ENCODE measurements around the gene ESD.

ESD gene, protein sequence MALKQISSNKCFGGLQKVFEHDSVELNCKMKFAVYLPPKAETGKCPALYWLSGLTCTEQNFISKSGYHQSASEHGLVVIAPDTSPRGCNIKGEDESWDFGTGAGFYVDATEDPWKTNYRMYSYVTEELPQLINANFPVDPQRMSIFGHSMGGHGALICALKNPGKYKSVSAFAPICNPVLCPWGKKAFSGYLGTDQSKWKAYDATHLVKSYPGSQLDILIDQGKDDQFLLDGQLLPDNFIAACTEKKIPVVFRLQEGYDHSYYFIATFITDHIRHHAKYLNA

DNA sequence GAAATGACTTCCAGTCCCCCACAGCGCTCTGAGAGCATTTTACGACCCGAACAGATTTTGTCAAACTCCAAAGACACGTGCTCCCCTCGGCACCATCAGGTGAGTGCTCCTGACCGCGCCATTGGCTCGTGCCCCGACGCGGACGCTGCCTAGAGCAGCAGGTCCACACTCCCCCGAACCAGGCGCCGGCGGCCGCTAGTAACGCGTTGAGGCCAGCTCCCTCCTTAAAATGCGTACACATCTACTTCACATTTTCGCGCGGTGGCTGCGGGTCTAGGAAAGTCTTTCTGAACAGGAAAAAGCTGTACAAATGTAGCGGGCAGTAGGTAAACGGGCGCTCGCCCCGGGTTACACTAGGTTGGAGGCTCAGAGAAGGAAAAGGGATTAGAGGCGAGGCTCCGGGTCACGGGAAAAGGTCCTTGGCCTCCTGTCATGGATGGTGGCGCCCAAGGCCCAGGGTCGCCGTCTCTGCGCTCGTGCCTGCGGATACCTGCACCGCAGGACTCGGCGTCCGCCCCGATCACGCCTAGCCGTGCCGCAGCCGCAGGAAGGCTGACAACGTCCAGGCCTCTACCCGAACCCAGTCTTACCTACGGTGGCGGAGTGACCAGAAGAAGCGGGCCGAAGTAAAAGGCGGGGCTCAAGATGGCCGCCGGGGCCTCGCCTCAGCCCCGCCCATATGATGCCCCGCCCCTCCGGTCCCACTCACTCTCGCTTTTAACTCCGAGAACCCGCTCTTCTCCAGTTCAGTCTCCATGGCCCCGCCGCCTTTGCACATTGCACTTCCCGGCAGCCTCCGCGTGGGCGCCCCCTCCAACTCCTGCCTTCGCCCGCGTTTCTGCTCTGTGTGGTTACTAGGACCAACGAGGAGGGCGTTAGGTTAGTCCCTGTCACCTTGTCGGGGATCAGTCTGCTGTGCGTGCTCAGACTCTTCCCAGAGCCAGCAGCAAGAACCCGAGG is at the start of gene ESD:
Gene ESD (minus strand): TSS at position 647 of the 960 bp plus-strand sequence. CDS start 5,748 bp downstream, outside the sequence.
- DNase-seq, result peak; percentile 84

DNA sequence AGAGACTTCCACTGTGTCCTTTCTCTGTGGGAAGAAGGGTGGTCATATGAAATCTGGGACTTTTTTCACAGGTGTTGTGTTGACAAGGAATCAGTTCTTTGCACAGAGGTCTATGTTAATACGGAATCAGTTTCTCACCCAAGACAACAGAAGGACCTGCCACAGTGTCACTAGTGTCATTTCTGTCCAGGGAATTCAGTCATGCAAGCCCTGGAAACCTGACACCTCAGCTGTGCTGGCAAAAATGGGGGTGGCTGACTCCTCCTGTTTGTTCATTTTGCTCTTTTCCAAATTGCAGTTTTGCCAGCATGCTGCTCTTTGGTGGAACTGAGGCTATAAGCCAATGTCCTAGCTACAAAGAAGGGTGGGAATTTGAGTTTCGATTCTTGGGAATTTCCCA is 49.8 kb upstream of the ESD start:
- DNase-seq, result no peak

DNA sequence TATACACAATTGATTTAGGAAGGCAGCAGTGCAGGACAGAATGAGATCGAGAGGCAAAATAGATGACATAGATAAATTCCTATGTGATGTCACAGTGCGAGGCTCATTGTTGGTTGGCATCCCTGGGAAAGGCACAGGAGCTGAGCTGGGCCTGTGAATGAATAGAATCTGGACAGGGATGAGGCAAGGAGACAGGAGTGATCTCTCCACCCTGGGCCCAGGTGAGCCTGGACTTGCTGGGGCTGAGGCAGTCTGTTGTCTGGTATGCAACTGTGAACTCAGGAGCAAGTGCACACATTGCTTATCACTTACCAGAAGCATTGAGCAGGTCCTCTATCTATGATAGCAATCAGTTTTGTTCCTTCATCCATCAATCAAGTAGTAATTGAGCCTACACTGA is 48.2 kb upstream of the ESD start:
- DNase-seq, result no peak

DNA sequence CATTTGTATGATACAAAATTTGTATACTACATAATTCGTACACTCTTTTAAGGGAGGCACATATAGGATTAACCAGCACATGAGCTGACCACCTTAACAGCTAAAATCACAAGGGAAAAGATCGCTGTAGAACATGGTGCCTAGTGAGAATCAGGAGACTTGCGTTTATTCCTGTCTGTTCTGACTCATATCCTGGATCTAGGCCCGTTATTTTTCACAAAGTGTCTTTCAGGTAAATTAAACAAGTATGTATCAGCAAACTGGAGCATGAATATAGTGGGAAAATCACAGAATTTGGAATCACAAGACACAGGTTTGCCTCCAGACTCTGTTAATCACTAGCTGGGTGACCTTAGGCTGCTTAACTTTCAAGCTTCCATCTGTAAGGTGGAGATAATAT is 47.5 kb upstream of the ESD start:
- DNase-seq, result no peak

DNA sequence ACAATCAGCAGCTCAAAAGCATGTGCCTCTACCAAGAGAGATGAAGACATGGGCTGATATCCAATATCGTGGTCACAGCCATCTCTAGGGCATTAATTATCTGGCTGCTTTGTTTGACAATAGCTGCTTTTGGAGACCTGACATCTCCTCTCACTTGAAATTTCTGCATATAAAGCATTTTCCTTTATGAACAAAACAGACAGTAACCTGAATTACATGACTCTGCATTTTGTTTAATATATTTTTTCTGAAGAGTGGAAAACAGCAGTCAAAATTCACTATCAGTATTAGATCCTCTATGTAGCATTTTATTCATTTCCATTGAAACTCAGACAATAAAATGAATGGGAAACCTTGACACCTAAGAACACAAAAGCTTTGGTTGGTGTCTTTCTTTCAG is 42.4 kb upstream of the ESD start:
- no peak for DNase-seq

DNA sequence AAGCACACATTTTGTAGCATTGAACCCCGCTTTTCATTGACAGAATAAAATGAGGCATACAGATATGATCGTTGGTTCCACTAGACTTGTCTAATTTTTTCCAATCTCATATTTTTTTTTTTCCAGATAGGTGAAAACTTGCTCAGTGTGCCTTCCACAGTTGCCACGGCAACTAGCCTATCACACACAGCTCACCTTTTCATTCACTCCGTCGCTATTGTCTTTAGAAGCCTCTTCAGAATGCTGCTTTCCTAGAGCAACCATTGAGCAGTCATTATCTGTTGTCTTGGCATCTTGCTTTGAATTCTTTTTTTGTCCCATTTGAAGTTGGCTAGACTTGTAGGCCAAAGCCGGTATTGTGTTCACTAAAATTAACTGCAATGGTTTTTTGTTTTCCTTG is 37.7 kb upstream of the ESD start:
- no peak for DNase-seq

DNA sequence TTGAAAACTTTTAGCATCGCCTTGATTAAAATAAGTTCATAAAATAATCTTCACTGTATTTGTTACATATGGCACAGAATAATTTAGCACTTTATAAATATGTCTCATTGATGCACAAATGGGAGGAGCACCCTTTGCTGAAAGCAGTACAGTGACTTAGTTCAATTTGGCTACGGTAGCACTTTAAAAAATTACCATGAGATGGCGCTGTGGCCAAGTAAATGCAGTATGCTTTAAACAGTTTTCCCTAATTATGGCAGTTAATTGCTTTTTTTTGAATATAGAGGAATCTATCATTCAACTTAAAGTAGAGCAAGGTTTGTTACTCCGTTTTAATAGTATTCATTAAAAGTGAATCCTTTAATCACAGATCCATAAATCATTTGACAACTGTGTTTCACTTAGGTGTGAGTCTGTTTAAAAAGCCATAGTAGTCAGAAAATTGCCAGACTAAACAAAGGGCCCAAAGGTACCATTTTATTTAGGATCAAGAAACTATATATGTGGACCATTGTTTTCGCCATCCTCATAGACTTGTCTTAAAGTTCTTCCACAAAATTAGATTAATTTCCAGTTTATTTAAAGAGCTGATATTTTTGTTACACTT is 34.7 kb upstream of the ESD start:
- DNase-seq, result peak; percentile 47

DNA sequence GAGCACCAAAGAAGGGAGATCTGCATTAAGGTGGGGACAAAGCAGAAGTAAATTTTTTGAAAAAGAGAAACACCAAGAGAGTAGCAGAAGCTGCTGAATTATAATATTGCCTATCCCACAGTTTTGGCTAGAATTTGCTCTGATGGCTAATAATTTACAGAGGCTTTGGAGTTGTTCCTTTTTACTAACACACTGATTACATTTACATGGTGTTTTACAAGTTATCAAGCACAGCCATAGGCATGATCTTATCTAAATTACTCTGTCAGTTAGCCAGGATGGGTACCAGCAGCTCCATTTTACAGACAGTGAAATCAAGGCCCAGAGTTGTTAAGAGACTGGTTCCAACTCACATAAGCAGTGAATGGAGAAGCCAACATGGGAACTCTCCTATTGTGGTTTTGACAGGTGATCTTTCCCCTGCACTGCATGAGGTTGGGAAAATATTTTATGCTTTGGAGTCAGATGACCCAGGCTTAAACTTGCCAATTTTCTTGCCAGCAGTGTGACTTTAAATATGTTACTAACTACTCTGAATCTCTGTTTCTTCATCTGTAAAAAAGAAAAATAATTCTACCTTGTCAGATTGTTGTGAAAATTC is 33.5 kb upstream of the ESD start:
- DNase-seq, result no peak

DNA sequence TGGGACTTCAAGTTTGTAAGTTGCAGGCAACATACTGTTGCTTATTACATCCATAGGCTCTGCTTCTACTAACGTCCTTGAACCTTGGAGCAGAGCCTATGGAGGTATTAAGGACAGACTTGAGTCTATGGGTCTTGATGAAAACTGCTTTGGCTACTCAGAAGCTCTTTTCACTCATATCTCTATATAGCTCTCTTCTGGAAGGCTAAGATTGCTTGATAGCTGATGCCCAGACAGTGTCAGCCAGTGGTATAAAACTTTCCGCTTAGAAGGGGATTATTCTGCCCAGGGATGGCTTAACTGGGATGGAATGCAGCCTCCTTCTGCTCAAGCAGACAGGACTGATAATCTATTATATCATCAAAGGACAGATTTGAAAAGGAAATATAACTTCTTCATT is 25.6 kb upstream of the ESD start:
- DNase-seq, result no peak

DNA sequence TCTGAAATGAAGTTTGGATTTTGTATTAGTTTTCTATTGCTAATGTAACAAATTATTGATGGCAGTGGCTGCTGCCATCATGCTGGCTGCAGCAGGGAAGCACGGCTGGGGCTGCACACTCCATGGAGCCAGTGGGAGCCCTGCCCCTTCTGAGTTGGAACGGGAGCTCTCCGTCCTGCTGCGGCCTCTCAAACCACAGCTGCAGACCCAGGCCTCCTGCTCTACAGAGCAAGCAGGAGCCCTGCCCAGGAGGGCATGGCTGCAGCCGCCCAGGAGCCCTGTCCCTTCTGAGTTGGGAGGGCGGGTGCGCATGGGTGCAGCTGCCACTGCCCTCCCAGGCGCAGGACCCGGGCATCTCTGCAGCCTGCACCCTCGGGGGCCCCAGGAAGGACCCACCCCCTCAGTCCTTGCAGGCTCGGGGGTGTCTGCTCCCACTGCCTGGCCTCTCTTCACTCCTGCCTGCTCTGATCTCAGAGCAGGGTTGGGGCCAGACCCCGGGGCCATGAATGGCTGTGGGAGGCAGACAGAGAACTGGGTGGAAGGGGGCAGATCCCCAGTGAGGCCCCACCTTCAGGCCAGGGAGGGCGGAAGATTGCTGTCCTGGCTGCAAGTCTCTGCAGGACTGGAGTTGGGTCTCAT is 21.0 kb upstream of the ESD start:
- no peak for DNase-seq

DNA sequence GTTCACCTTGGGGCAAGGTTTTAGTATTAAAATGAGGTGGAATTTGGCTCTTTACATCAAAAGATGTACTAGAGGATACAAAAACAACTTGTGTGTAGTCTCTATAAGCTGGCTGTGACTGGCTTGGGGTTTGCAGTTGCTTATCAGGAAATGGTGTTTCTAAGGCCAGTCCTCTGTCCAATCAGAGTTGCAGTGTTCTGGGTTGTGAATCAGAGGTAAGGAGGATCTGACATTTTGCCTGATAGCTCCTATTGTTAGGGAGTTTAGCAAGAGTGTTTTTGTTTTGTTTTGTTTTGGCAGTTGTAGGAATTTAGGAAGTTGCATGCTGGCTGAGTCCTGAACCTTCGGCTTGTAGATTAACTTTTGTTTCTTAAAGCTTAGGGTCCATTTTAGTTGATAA is 20.1 kb upstream of the ESD start:
- no peak for DNase-seq

DNA sequence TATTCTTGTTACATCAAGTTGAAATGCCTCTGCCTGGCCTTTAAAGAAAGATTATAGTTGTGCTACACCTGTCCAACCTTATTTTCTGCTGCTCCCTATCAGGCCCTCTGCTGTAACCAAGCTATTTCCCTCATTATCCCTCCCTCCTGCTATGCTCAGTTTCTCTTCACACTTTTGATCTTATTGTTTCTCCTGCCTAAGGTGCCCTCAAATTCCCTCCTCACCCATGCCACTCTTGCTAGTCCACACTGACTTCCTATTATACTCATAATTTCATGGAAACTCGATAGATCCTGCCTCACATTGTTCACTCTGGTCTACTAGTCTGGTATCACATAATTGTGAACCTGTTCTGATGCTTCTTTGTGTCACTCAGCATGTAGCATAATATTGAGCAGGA is 19.4 kb upstream of the ESD start:
- no peak for DNase-seq

DNA sequence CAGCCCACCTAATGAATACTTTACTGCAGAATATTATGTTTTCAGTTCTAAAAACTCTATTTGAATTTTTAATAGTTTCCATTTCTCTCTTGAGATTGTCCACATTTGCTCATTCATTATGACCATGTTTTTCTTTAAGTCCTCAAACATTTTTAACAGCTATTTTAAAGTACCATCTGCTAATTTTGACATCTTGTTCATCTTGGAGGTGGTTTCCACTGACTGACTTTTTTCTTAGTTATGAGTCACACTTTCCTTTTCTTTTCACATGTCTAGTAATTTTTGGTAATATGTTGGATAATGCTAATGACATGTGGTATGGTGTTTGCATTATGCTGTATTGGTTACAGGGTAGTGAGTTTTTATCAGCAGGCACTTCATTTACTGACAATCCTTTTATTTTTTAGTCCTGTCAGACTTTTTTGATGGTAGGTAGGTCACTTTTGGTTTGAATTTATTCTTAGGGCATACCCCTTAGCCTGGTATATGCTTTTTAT is 15.4 kb upstream of the ESD start:
- no peak for DNase-seq

DNA sequence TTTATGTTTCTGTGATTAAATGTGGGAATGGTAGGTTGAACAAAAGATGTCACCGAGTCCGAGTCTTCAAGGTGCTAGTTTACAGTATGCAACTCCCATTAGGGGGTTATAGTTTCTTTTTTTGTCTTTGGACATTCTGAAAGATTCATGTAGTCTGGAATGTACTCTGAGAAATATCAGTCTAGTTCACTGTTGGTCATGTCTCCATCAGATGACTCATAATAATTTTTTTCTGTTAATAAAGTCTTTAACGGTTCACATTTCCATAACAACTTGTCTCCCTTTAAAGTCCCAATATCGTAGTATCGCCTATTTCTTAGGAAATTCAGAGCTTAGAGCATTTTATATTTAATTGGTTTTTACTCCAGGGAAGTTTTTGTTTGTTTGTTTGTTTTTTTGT is 13.5 kb upstream of the ESD start:
- no peak for DNase-seq

DNA sequence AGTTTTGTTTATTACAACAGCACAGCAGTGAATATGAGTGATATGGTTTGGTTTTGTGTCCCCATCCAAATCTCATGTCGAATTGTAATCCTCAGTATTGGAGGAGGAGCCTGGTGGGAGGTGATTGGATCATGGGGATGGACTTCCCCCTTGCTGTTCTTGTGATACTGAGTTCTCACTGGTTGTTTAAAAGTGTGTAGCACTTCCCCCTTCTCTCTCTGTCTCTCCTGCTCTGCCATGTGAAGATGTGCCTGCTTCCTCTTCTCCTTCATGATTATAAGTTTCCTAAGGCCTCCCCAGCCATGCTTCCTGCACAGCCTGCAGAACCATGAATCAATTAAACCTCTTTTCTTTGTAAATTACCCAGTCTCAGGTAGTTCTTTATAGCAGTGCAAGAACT is 8.0 kb upstream of the ESD start:
- DNase-seq, result peak; percentile 68

DNA sequence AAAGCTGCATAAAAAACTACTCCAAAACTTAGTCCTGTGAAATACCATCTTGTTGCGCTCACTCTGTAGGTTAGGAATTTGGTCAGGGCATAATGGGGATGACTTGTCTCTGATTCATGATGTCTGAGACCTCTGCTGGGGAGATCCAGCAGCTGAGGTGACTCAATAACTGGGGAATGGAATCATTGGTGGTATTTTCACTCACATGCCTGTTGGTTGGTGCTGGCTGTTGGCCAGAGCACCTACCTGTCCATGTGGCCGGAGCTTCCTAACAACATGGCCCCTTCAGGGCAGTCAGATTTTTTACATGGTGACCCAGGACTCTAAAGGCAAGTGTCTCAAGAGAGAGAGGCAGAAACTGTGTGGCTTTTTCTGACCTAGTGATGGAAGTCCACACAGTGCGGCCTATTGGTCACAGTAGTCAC is 7.4 kb upstream of the ESD start:
- no peak for DNase-seq

DNA sequence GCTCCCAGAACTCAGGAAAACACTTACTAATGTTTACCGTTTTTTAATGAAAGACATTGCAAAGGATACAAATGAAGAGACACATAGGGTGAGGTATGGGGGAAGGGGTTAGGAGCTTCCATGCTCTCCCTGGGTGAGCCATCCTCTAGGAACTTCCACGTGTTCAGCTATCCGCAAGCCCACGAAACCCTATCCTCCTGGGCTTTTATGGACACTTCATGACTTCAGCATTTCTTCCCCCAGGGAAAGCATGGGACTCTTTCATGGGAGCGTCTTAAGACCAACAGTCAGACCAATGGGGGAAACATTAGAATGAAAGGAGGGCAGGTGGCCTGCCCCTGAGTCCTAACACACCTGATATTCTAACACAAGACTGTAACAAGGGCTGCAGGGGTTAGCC is 6.6 kb upstream of the ESD start:
- DNase-seq, result no peak

DNA sequence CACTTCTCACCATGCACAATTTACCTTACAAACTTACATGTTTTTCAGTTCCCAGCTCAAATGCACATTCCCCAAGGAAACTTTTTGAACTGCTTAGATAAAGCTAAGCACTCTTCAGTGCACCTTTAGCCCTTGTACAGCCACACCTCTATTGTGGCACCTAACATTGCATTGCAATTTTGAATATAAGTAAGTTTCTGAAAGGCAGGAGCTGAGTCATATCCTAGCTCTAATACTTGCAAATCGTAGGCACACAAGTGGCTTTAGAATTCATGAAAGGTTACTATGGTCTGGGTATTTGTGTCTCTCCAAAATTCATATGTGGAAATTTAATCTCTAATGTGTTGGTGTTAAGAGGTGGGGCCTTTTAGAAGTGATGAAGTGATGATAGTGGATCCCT is 4.9 kb upstream of the ESD start:
- DNase-seq, result no peak

DNA sequence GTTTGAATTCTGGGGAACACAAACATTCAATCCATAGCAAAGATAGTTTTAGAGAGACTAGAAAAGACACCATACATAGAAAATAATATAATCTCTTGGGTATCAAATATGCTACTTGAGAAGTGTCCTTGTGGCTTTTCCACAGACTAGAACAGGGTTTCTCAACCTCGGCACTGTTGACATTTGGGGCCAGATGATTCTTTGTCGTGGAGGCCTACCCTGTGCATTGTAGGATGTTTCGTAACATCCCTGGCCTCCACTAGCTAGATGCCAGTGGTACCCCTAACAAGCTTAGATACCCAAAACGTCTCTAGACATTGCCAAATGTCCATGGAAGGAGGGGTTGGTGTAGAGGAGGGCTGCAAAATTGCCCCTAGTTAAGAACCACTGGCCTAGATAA is 2.2 kb upstream of the ESD start:
- peak; percentile 75 for DNase-seq

DNA sequence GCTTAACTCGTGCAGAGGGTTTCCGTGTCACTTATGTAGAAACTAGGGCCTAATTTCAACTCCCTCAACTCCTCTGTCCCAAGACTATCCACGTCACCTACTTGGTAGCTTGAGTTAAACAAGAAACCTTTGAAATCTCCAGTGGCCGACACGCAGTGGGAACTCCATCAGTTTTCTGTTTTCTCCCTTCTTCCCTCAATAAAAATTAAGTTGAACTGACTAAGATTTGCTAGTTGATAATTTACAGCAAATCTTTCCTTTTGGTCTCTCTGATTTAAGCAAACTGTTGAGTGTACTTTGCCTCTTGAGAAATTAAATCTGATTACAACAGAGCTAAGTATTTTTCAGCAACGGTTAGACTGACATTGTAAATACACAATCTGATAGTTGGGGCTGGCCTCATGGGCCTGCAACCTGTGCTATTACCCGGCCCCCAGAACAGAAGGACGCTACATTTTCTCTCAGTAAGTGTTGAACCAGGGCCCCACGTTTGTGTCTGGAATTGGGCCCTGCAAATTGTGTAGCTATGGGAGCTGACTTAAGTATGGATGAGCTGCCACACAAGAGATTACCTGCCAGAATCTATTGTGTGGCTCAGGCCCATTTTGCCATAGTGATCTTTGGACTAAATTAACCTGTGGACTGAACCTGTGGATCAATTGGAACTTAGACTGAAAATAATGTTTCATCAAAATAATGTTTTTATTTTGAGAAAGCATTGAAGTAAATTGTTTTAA is 708 bp upstream of the ESD start:
- DNase-seq, result peak; percentile 12

DNA sequence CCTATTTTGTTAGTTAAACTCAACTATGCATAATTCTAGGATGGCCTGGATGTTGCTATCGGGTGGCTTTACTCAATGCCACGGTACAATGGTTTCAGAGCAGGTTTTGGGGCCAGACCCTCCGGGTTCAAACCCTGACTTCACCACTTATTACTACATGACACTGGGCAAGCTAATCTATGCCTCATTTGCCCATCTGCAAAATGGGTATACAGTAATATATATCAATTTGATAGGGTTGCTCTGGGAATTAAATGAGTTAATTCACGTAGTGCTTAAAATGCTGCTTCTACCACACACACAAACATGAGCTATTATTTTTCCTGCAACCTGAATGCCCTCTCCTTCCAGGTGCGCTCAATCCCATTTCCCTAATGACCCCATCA is 839 bp downstream of the ESD start:
- no peak for DNase-seq

DNA sequence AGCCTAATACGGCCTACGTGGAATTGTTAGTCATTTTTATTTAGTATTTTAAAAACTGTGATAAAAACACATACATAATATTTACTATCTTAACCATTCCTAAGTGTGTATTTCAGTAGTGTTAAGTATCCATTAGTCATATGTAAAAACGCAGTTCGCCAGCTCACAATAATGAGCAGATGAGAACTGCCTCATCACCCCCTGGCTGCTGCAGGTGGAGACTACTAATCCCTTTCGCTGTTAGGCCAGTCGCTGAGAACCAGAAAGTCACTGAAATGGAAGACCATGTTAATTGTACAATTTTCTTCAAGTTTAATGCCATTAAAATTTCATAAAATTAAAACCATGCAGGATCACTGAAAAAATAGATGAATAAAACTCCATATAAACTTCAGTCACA is 1.6 kb downstream of the ESD start:
- DNase-seq, result no peak

All from MV-4-11 (cell line).